Epithelial cell of esophagus (primary cell): Measurements from ENCODE around the gene ZNF516.

Experiments used
- DNase-seq: peaks from one replicate; pipeline ENCODE4 v3.0.0; 2010; ENCODE audit warnings: low read depth
- H3K4me3 ChIP-seq: 2 replicates; pipeline ENCODE4 v1.5.1; 2011; ENCODE audit warnings: mild to moderate bottlenecking, low read length, control low read depth
- CTCF ChIP-seq: IDR thresholded peaks from 2 replicates; pipeline ENCODE4 v1.5.1; 2011; ENCODE audit warnings: low read depth, mild to moderate bottlenecking, low read length, control low read depth, inconsistent platforms; ENCODE audit not compliant: insufficient read depth; ENCODE audit errors: missing control alignments

ZNF516 gene

DNA sequence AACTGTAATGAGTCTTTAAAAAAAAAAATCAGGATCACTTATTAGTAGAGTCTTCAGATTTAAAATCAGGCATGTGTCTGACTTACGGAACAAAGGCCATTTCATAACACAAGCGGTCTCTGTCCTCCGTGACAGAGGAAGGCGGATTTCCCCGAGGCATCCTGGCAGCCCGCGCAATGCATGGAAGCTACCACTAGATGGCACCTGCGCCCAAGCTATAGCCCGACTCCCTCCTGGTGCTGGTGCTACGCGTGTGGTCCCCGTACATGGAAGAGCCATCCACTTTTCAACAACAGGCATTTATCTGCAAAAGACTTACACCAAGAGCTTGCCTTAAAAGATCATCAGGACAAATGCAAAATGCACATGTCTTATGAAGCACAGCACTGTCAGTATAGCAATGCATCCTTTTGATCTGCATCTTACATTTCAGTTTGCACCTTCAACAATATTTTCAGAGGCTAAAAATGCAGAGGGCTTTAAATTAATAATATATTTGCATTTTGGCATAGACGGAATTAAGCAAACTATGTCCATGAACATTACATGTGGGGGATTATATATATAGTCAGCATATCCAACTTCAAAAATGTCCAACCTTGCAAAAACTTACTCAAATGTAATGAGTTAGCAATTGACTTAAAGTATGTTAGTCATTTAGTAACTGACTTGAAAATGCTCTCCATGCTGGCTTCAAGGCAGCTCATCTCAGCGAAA is 96.0 kb downstream of the ZNF516 start:
- TF ChIP-seq CTCF: peak; percentile 97

DNA sequence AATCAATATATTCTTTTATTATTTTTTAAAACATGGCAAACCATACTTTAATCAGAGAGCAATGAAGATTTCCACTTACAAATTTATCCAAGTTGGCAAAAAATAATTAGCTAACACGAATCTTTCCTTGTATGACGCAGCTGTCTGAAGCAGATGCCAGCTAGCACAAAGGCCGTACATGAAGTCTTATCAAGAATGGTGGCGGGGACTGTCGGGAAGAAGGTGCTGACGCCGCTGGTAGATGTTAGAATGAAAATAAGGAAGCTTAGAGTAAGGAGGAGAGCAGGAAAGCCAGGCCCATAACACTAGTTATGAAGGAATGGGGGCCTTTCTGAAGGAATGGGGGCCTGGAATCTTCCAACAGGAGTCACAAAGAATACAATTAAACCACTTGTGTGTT is 96.7 kb downstream of the ZNF516 start:
- DNase-seq: no peak
- H3K4me3 ChIP-seq: no peak overlapping the region
- TF ChIP-seq CTCF: no peak

More for the DNA sequence above, 96.0 kb downstream of the ZNF516 start:
- peak; percentile 77 for DNase-seq
- H3K4me3 ChIP-seq: no peak overlapping the region

DNA sequence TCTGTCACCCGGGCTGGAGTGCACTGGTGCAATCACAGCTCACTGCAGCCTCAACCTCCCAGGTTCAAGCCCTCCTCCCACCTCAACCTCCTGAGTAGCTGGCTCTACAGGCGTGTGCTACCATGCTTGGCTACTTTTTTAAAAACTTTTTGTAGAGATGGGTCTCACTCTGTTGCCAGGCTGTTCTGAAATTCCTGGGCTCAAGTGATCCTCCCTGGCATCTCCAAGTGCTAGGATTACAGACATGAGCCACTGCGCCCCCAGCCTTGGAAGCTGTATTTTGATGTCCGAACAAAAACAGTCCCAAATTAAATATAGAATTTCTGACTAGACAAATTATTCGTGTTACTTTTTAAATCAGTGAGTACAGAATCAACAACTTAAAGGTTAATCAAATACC is 97.4 kb downstream of the ZNF516 start:
- DNase-seq: no peak
- no peak for TF ChIP-seq CTCF
- no peak overlapping the region for H3K4me3 ChIP-seq

GRCh38 chr18:76396792-76397191 is 98.2 kb downstream of the ZNF516 start:
- no peak for DNase-seq
- no peak overlapping the region for H3K4me3 ChIP-seq
- no peak for TF ChIP-seq CTCF

DNA sequence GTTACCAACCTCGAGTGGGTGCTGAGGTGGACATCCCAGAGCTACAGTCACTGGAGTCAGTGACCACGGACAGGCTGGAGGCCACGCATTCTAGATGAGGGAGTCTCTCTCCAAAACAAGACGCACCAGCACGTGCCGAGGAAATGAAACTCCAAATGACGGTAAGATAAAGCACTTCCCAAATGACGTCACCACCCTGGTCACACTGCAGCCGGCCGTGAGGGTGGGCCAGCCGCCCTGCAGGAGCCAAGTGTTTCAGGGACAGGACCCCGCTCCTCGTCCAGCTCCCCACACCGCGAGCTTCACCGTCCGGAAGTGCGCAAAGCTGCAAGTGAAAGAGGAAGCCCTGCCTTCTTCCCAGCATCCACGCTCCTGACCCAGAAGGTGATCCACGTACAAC is 99.4 kb downstream of the ZNF516 start:
- no peak overlapping the region for H3K4me3 ChIP-seq
- no peak for DNase-seq
- TF ChIP-seq CTCF: no peak

DNA sequence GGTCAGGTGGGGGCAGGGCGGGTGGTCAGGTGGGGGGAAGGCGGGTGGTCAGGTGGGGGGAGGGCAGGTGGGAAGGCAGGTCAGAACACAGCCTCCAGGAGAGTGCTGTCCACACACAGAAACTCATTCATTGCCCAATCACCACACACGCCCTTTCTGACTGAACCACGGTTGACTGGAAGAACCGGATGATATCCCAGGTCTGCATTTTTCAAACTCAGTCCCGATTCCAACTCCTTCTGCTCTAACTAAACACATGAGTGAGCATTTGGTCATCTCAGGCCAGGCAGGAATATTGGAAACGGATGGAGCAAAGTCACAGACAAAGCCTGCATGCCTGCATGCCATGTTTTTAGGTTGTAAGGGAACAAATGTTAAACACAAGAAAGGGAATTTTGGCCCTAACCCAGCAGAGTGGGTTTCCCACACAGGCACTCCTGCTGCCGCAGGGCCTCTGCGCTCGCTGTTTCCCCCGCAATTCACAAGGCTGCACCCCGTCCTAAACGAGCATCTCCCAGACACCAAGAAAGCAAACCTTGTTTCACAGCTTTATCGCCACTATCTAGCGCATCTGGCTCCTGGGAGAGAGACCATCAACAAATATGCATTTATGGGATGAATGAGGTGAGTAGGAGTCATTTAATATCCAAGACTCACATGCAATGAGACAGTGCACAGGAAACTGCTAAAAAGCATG is 100.1 kb downstream of the ZNF516 start:
- peak; percentile 95 for DNase-seq
- H3K4me3 ChIP-seq: no peak overlapping the region
- TF ChIP-seq CTCF: no peak
